ENCODE measurements around the gene CACNA1G.

CACNA1G gene

DNA sequence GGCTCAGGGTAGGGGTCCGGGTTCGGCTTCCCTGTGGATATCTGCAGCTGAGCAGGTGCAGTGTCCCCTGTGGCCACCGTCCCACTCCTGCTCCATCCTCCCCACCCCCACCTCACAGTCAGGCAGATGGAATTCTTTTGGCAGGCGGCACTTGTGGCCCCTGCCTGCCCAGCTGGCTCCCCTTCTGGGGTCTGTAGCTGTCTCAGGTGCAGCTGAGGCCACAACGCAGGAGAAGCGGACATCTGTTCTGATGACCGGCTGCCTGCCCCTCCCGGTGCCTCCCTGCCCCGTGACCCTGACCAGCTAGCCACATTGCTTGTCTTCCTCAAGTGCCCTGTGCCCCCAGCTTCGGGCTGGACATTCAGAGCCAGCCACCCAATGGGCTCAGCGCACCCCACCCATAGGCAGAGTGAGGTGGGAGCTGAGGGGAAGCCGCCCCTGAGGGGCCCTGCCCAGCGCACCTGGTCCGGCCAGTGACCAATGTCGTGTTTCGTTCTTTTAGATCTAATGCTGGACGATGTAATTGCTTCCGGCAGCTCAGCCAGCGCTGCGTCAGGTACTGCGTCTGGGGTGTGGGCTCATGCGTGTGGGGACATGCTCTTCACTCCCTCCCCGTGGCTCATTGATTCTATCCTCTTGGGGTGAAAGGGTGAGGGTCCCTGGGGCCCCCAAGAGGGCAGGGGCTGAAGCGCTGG lies 49.0 kb downstream of the CACNA1G start:
- no peak for DNase-seq (ENCODE audit: low read depth in 4 of 4, low spot score in 1 of 4)

DNA sequence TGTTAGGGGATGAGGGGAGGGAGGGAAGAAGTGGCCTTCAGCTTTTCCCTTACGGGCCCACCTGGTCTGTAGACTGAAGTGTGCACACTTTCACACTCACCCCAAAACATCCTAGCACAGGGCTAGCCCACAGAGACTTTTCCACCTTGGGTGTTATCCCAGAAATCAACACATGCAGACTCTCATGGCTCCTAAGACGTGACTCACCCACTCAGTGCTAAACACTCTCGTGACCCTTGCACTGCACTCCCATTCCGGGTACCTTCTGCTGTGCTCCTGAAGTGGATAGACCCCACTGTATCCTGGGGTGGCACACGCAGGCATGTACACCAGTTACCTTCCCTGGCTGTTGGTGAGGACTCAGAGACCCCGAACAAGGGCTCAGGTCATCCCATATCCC lies 51.1 kb downstream of the CACNA1G start:
- no peak for DNase-seq (ENCODE audit: low read depth in 4 of 4, low spot score in 1 of 4)

DNA sequence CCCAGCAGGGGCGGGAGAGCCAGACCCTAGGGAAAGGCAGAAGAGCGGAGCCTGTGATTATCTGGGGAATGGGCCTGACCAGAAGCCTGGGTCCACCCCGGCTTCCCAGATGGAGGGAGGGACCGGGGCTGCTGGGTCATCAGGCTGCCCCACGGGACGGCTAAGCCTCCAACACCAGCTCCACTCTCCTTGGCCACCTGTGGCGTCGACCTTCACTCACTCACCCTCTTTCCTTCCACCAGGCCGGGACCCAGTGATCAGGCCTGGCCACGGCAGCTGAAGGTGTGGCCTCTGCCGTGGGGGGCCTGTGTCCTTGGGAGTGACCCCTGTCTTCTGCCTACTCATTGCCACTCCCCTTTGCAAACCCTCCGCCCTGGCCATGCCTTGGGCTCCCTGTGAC lies 51.8 kb downstream of the CACNA1G start:
- no peak for DNase-seq (ENCODE audit: low read depth in 4 of 4, low spot score in 1 of 4)

DNA sequence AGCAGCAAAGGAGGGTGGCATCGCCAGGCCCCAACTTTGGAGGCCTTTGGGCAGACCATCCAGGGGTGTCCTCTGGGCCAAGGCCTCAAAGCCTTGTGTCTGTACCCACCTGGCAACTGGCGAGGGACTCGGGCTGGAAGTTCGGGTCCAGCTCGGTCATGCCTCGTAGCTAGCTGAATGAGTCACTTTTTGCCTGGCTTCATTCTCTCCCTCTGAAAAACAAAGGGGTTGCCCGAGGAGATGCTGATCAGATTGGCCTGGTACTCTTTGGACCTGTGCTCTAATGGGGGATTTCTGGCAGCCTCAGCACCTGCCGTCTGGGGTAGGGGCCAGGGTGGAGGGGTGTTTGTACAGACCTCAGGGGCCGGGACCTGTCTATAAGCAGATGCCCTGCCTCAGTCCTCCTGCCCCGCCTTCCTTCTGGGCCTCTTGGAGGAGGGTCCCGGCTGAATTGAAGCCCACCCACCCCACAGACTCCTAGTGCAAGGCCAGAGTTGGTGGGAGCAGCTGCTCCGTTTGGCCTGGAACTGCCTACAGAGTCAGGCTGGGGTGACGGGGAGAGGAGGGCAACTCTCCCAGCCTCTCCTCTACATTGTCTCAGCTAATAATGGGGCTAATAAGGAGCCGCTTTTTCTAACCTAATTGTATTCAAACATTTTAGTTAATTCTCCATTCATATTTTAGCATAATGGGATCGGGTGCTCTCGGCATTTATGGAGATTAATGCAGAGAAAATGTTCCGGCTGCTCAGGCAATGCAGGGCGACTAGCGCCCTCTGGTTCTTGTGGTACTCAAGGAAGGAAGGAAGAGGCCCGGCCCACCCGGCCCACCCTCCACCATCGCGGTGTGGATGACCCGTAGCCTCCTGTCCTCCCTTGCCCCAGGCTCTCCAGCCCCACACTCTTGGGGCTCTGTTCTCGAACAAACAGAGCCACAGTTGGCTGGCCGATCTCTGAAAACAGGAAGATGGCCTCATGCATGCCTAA lies 52.8 kb downstream of the CACNA1G start:
- no peak for DNase-seq (ENCODE audit: low read depth in 4 of 4, low spot score in 1 of 4)

DNA sequence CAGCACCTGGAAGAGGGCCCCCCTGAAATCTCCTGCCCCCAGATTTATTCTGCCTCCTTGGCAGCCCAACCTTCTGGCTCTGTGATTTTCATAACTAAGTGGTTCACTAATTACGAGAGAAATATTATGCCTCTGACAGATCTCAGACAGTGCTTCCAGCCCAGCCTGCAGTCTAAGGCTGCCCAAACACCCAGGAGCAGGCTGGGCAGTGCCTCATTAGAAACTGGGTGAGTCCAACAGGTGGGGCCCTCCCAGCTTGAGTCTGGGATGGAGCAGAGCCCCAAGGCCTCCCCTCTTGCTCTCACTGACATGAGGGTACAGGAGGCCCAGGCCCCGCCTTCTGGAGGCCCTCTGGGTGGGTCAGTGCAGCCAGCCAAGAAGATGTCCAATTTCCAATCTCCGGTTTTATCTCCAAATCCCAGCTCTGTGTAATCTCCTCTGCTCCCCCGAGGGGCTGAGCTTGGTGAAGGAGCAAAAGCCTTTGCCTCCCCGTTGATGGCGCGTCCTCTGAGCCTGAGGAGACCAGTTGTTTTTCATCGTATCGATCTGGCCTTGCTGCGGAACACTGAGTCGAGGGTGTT lies 54.0 kb downstream of the CACNA1G start:
- DNase-seq (ENCODE audit: low read depth in 4 of 4, low spot score in 1 of 4), result no peak

DNA sequence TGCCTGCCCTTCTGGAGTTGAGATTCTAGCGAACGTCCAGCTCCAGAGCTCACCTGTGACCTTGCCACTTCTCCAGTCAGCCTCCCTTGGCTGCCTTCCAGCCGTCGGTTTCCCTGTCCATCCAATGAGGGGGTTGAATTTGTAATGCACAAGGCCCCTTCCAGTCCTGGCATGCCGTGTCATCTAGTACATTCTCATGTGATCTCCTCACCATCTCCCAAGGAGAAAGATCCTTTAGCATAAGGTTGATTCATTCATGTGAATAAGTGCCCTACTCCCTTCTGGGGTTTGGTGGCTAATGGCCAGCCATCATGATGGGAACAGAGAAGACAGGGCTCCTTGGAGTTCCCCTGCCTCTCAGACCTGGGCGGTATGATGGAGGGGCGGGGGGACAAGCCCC lies 55.3 kb downstream of the CACNA1G start:
- no peak for DNase-seq (ENCODE audit: low read depth in 4 of 4, low spot score in 1 of 4)

DNA sequence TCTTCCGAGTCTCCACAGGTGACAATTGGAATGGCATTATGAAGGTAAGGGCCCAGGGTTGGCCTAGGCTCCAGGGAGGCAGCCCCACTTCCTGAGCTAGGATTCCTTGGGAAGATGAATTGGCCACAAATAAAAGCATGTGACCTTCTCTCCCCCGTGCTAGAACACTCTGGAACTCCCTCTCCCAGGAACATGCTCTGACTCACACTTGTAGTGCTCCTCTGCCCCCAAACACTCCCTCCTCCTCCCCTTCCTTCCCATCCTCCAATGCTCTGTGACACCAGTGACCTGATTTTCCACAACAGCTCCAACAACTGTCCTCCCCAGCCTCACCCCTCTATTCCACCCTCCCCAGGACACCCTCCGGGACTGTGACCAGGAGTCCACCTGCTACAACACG lies 57.8 kb downstream of the CACNA1G start:
- DNase-seq (ENCODE audit: low read depth in 4 of 4, low spot score in 1 of 4), result no peak

DNA sequence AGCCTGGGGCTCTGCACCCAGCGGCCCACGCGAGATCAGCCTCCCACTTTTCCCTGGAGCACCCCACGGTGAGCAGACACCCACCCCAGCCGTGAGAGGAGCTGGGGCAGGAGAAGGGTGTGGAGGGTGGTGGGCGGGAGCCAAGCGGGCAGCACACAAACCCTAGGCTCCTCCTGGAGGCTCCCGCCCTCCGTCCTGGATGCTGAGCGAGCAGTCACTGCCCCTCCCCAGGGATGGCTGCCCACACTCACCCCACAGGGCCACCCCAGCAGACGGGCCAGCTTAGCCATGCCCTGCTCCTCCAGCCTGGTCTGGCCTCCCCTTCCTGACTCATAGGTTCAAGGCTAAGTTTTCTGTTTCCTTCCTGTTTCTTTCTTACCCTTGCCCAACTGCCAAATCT lies 58.4 kb downstream of the CACNA1G start:
- no peak for DNase-seq (ENCODE audit: low read depth in 4 of 4, low spot score in 1 of 4)

DNA sequence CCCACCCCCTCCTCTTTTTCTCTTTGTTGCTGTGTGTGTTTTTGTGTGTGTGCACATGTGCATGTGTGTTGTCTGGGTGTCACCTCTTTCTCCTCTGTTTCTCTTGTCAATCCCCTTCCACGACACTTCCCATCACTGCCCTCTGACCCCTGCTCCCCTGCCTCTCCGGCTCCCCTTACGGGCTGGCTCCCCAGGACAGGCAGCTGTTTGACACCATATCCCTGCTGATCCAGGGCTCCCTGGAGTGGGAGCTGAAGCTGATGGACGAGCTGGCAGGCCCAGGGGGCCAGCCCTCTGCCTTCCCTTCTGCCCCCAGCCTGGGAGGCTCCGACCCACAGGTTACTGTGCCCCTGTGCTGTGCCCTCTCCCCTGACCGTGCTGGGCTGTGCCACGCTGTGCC lies 59.0 kb downstream of the CACNA1G start:
- no peak for DNase-seq (ENCODE audit: low read depth in 4 of 4, low spot score in 1 of 4)

DNA sequence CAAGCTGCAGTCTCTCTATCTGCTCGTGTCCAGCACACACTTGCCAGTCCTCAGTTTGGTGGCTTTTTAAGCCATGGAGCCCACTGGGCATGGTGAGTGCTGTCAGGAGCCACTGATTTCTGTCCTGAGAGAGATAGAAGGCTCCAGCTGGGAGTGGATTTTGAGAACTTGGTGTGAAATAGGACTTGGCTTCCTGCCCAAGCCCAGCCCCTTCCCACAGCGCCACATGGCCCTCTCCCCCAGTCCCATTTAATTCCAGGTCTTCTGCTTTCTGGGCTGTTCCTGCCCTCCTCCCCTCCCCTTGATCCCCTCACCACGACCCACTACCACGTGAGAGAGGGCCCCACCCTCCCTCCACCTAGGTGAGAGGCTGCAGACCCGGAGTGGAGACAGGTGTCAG lies 59.7 kb downstream of the CACNA1G start:
- DNase-seq (ENCODE audit: low read depth in 4 of 4, low spot score in 1 of 4), result no peak

DNA sequence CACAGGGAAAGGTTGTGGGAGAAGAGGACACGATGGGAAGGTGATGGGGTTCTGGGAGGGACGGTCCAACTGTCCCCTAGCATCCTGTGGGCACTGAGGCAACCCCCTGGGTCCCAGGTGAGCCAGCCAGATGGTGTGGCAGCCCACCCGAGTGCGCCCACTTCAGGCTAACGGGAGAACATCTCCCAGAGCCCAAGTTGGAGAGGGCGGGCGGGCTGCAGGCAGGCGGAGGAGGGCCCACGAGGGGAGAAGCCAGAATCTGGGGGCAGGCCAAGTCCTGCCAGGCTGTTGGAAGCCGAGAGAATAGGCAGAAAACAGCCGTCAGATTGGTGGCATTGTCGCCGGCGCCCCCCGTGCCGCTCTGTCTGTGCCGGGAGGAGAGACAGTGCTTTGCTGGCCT lies 60.3 kb downstream of the CACNA1G start:
- DNase-seq (ENCODE audit: low read depth in 4 of 4, low spot score in 1 of 4), result no peak

DNA sequence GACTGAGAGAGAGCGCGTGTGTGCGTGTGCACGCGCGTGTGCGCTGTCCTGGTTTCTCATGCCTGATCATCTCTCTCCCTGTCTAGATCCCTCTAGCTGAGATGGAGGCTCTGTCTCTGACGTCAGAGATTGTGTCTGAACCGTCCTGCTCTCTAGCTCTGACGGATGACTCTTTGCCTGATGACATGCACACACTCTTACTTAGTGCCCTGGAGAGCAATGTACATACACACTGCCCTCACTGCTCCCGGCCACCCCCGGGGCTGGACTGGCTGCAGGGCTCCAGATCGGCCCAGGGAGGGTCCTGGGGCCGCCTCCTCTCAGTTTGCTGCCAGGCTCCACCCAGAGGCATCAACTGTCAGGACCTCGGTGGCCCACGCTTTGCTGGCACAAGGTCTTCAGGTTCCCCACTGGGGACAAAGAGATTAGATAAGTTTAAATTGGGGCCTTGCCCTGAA lies 61.1 kb downstream of the CACNA1G start:
- DNase-seq (ENCODE audit: low read depth in 4 of 4, low spot score in 1 of 4), result no peak

DNA sequence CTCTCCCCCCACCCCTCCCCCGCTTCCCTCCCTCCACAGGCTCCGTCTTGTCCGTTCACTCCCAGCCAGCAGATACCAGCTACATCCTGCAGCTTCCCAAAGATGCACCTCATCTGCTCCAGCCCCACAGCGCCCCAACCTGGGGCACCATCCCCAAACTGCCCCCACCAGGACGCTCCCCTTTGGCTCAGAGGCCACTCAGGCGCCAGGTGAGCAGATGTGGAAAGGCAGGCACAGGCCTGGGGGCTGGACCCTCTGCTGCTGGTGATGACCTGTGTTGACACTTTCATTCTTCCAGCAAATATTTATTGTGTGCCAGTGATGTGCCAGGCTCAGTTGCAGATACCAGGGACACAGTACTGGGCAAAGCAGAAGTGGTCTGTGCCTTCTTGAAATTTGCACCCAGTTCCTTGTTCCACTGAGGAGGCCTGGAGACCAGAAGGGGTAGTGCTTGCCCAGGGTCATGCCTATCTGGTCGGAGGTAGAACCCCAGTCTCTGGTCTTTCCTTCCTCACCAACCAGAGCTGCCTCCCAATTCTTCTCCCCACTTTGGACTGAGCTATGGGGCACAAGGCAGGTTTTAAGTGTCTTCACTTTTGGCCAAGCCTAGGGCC lies 63.9 kb downstream of the CACNA1G start:
- no peak for DNase-seq (ENCODE audit: low read depth in 4 of 4, low spot score in 1 of 4)

DNA sequence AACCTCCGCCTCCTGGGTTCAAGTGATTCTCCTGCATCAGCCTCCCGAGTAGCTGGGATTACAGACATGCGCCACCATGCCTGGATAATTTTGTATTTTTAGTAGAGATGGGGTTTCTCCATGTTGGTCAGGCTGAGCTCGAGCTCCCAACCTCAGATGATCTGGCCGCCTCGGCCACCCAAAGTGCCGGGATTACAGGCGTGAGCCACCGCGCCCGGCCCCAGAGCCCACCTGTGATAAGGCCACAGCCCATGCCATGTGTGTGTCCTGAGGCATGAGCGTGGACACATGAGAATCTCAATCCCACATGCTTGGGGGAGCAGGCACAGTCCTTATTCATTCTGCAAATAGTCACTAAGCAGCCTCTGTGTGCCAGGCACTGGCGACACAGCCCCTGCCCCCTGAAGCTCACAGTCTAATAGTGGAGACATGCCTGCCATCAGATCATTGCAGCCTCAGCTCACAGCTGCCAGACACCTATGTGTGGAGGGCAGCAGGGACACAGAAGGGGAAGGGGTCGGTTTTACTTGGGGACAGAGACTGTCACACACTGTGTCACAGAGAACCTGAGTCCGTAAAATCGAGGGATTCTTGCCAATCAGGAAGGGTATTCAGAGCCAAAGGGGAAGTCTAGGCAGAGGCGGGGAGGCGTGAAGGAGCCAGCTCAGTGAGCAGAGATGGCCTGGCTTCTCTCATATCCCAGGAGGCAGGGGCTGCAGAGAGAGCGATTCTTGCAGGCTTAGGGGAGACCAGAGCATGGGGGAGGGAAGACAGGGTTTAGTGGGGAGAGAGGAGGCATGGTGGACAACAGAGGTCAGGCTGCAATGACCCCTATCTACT lies 64.7 kb downstream of the CACNA1G start:
- DNase-seq (ENCODE audit: low read depth in 4 of 4, low spot score in 1 of 4), result no peak

DNA sequence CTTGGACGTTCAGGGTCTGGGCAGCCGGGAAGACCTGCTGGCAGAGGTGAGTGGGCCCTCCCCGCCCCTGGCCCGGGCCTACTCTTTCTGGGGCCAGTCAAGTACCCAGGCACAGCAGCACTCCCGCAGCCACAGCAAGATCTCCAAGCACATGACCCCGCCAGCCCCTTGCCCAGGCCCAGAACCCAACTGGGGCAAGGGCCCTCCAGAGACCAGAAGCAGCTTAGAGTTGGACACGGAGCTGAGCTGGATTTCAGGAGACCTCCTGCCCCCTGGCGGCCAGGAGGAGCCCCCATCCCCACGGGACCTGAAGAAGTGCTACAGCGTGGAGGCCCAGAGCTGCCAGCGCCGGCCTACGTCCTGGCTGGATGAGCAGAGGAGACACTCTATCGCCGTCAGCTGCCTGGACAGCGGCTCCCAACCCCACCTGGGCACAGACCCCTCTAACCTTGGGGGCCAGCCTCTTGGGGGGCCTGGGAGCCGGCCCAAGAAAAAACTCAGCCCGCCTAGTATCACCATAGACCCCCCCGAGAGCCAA lies 65.6 kb downstream of the CACNA1G start:
- peak; percentile 21 to 57 (median 36) for DNase-seq (ENCODE audit: low read depth in 4 of 4, low spot score in 1 of 4)

DNA sequence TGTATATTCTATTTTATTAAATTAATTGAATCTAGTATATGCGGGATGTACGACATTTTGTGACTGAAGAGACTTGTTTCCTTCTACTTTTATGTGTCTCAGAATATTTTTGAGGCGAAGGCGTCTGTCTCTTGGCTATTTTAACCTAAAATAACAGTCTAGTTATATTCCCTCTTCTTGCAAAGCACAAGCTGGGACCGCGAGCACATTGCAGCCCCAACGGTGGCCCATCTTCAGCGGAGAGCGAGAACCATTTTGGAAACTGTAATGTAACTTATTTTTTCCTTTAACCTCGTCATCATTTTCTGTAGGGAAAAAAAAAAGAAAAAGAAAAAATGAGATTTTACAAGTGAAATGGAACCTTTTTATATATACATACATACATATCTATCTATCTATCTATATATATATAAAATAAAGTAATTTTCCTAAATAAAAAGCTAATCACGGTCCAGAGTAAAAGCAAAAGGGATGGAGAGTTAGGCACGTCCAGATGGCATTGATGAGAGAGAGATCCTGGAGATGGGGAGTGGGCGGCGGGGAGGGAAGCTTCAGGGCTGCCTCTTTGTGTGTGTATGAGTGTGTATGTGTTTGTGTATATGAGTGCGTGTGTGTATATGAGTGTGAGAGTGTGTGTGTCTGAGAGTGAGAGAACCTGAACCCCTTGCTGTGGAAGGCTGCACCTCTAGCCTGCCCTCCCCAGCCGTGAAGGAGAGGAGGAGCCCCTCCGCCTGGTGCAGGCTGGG lies 66.7 kb downstream of the CACNA1G start:
- no peak for DNase-seq (ENCODE audit: low read depth in 4 of 4, low spot score in 1 of 4)

DNA sequence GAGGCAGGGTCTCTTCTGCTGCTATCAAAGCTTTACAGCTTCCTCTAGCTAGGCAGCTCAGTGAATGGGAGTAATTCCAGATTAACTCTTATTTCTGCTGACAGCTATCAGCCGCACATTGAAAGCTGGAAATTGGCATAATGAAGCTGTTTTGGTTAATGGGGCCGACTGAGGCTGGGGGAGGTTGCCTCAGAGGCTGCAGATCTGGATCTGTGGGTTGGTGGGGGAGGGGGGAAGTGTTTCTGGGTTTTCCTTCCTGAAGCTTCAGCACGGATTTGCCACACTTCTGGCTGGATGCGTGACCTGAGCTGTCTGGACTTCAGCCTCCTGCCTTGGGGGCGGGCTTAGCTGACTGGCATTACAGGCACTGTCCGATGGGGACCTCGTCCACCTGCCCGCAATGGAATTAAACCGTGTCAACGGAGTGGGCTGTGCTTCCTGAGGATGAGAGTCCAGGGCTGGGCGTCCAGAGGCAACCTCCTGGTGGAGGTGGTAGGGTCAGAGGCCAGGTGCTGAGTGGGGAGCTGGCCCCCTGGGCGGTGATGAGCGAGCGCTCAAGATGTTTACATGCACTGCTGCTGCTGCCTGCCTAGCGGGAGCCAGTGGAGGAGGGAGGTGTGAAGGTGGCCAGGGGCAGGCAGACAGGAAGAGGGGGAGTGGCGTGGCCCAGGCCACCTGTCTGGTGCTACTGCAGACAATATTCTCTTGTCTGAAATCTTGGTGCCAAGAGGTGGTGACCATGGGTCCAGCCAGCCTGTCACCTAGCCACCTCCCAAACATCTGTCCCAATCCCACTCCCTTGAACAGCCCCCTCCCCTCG lies 67.5 kb downstream of the CACNA1G start:
- no peak for DNase-seq (ENCODE audit: low read depth in 4 of 4, low spot score in 1 of 4)

DNA sequence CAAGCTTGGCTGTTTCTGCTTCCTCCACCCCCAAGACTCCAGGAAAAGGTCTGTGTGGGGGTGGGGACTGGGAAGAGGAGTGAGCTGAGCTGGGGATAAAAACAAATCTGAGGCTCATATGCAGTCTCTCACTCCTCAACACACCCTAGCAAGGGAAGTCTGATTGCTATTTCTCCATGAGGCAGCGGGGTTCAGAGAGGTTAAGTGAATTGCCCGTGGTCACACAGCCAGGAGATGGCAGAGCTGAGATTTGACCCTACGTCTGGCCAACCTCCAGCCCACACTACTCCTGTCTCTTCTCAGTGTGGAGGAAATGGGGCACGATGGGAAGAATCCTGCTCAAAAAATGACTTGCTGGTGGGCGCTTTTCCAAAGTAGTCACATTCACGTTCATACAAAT lies 69.4 kb downstream of the CACNA1G start:
- no peak for DNase-seq (ENCODE audit: low read depth in 4 of 4, low spot score in 1 of 4)

All from stimulated activated CD4-positive, alpha-beta T cell treated with anti-CD3 and anti-CD28 coated beads, Interleukin-1b, Interleukin-23, amount 100 ng/mL, for 24 hours (primary cell).